Caco-2 (cell line): ENCODE results near the gene C6orf89. TPM values are rescaled to one million over a fixed set of nuclear protein-coding genes. Genes with fewer than 3 reads are reported as not detected.
A peak's percentile ranks its signal among the peaks of the same experiment; 100 is the strongest.

ENCODE experiments used
- BruUV-seq: library from RNA; stranded (reverse); fragments of 400-500 nt; replicated peaks from 2 replicates; lab custom pipeline; 2021; lab: Mats Ljungman, UMichigan
- CTCF ChIA-PET: fragments of 300-600 bp; sonication (Branson Sonifier 250); formaldehyde crosslinking; loops from one replicate; lab custom pipeline; 2022; ENCODE audit warnings: antibody characterized with exemption; lab: Charles Lee
- POLR2A ChIA-PET: fragments of 300-600 bp; sonication (Branson Sonifier 250); formaldehyde crosslinking; loops from one replicate; lab custom pipeline; 2022; ENCODE audit warnings: antibody characterized with exemption; lab: Charles Lee
- DNase-seq, 2 experiments: peaks; one replicate each; pipeline versions ENCODE4 v3.0.0 to v3.0.0-alpha.2; 2020 to 2022
- H3K27me3 ChIP-seq: replicated peaks from 2 replicates; pipeline ENCODE4 v1.6.0; 2011; ENCODE audit warnings: low read length; ENCODE audit not compliant: control insufficient read depth, insufficient read depth
- H3K36me3 ChIP-seq: 2 replicates; pipeline ENCODE4 v1.5.1; 2011; ENCODE audit warnings: low read length; ENCODE audit not compliant: control insufficient read depth, insufficient read depth
- H3K4me1 ChIP-seq: fragments of 250-450 bp; sonication (Bioruptor Pico); 2 replicates; pipeline ENCODE4 v1.5.1; 2020; ENCODE audit warnings: mild to moderate bottlenecking
- H3K4me3 ChIP-seq: 2 replicates; pipeline ENCODE4 v1.5.1; 2011; ENCODE audit warnings: low read depth, mild to moderate bottlenecking, control low read depth, low read length
- H3K9me3 ChIP-seq: fragments of 250-450 bp; sonication (Bioruptor Pico); 2 replicates; pipeline ENCODE4 v1.5.1; 2020; ENCODE audit warnings: mild to moderate bottlenecking, moderate library complexity
- H3K27ac Mint-ChIP-seq: one replicate; pipeline ENCODE4 v1.8.0; 2022; ENCODE audit warnings: mixed read lengths; ENCODE audit not compliant: unreplicated experiment
- H3K27me3 Mint-ChIP-seq: one replicate; pipeline ENCODE4 v1.8.0; 2022; ENCODE audit warnings: mixed read lengths; ENCODE audit not compliant: insufficient read depth, unreplicated experiment
- H3K36me3 Mint-ChIP-seq: one replicate; pipeline ENCODE4 v1.8.0; 2022; ENCODE audit warnings: mild to moderate bottlenecking, mixed read lengths; ENCODE audit not compliant: insufficient read depth, unreplicated experiment
- H3K4me1 Mint-ChIP-seq: one replicate; pipeline ENCODE4 v1.8.0; 2022; ENCODE audit warnings: low read depth, mixed read lengths; ENCODE audit not compliant: unreplicated experiment
- H3K4me3 Mint-ChIP-seq: one replicate; pipeline ENCODE4 v1.8.0; 2022; ENCODE audit warnings: mild to moderate bottlenecking, moderate library complexity, mixed read lengths; ENCODE audit not compliant: unreplicated experiment
- H3K9me3 Mint-ChIP-seq: one replicate; pipeline ENCODE4 v1.8.0; 2022; ENCODE audit warnings: mixed read lengths; ENCODE audit not compliant: unreplicated experiment
- intact Hi-C: fragments of 100-400 bp; cut with micrococcal nuclease; formaldehyde crosslinking; loops from one replicate; pipeline ENCODE4 v1.10.0; 2022; ENCODE audit not compliant: unreplicated experiment
- total RNA-seq: library from RNA; stranded (reverse); gene quantifications from 2 replicates; pipeline ENCODE4 v1.2.3, GENCODE V29; 2022
- TF ChIP-seq, protein P1 (sequence below), 2 experiments: fragments of 200-600 bp in 1 of 2; IDR thresholded peaks; 1 replicate in 1 of 2; 2 replicates in 1 of 2; pipeline versions ENCODE4 v1.5.1 to v1.8.0; 2011 to 2022; ENCODE audit warnings: antibody characterized with exemption in 1 of 2, control low read depth in 1 of 2, inconsistent platforms in 1 of 2, low read depth in 1 of 2, low read length in 1 of 2, mild to moderate bottlenecking in 1 of 2, moderate library complexity in 1 of 2; ENCODE audit not compliant: insufficient read depth in 1 of 2, severe bottlenecking in 1 of 2, unreplicated experiment in 1 of 2

The C6orf89 gene
- total RNA-seq, 1 experiment from 2014 or later, result 24.4 TPM

DNA sequence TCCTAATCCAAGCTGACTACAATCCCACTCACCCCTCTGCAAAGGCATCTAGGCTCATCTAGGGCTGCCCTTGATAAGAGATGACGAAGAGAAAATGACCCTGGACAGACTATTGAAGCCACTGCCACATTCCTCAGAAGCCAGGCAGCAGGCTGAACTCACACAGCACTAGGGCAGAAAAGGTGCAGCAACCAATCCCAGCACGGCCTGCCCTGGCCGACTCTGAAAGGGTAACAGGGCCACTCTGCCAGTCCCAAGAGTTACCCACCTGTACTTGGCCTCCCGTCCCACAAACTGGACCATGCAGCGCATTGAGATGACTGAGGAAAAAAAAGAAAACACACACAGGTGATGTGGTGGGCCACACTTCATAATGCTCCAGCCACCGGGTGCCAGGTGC, 91.2 kb downstream of the C6orf89 start:
- Histone ChIP-seq H3K27me3 (no peaks in the 10 kb centered on the region), H3K36me3 (peaks cover 5% of the 10 kb centered on the region), H3K4me1 (no peaks in the 10 kb centered on the region), H3K4me3 (no peak overlapping the region), H3K9me3 (no peaks in the 10 kb centered on the region)
- Mint-ChIP-seq H3K4me1 (no peaks in the 10 kb centered on the region), H3K36me3 (peaks cover 70% of the 10 kb centered on the region), H3K9me3 (no peaks in the 10 kb centered on the region), H3K4me3 (no peak overlapping the region), H3K27ac (no peak overlapping the region), H3K27me3 (no peaks in the 10 kb centered on the region)
- CTCF ChIA-PET, result interaction anchor here (0.6 to 1.2 kb wide), 3 partner anchors 41 to 341 kb away, joined by 3 to 8 read pairs (median 5); no protein-coding TSS in a partner anchor
- DNase-seq, result no peak
- BruUV-seq, result no TSS peak
- POLR2A ChIA-PET, result no interaction called here
- intact Hi-C loops, result loop anchor here (5.0 kb wide), 1 partner anchor 40 kb away; no protein-coding TSS in a partner anchor
- TF ChIP-seq, protein P1, sequence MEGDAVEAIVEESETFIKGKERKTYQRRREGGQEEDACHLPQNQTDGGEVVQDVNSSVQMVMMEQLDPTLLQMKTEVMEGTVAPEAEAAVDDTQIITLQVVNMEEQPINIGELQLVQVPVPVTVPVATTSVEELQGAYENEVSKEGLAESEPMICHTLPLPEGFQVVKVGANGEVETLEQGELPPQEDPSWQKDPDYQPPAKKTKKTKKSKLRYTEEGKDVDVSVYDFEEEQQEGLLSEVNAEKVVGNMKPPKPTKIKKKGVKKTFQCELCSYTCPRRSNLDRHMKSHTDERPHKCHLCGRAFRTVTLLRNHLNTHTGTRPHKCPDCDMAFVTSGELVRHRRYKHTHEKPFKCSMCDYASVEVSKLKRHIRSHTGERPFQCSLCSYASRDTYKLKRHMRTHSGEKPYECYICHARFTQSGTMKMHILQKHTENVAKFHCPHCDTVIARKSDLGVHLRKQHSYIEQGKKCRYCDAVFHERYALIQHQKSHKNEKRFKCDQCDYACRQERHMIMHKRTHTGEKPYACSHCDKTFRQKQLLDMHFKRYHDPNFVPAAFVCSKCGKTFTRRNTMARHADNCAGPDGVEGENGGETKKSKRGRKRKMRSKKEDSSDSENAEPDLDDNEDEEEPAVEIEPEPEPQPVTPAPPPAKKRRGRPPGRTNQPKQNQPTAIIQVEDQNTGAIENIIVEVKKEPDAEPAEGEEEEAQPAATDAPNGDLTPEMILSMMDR (IDR thresholded peaks at IDR 0.05; ENCODE audit: insufficient read depth in 1 of 2, low read depth in 1 of 2, low read length in 1 of 2, severe bottlenecking in 1 of 2, unreplicated experiment in 1 of 2), result no peak

DNA sequence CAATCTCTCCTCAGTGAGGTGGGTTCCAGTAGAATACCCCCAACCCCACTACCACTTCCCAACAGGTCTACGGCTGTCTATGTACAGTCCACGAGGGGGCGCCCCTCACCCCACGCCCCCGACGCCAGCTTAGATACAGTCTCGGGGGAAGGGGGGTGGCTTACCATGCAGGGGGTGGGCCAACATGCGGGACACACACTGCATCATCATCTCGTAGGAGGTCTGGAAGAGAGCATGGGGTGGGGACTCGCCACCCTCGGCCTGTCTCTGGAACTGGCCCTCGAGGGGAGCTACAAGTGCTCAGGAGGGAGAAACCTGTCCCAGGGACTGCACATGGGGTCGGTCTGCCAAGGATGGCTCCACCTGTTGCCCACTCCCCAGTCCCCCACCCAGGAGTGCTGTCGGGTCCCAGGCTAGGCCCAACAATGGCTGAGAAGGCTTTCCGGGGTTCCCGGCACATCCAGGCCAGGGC, 91.8 kb downstream of the C6orf89 start:
- TF ChIP-seq, protein P1 (IDR thresholded peaks at IDR 0.05; ENCODE audit: insufficient read depth in 1 of 2, low read depth in 1 of 2, low read length in 1 of 2, severe bottlenecking in 1 of 2, unreplicated experiment in 1 of 2), result peak in 1 of 2 experiments; percentile 22
- Histone ChIP-seq H3K9me3 (no peaks in the 10 kb centered on the region), H3K27me3 (no peaks in the 10 kb centered on the region), H3K36me3 (peaks cover 5% of the 10 kb centered on the region), H3K4me3 (no peak overlapping the region), H3K4me1 (no peaks in the 10 kb centered on the region)
- intact Hi-C loops, result loop anchor here (5.0 kb wide), 1 partner anchor 40 kb away; no protein-coding TSS in a partner anchor
- DNase-seq, result no peak
- no peak overlapping the region for H3K4me3 Mint-ChIP-seq
- H3K36me3 Mint-ChIP-seq, result peaks cover 67% of the 10 kb centered on the region
- H3K27me3 Mint-ChIP-seq, result no peaks in the 10 kb centered on the region
- CTCF ChIA-PET, result interaction anchor here (0.5 to 1.2 kb wide), 6 partner anchors 41 to 341 kb away, joined by 3 to 8 read pairs (median 4); partner anchors contain the start of gene PPIL1
- no TSS peak for BruUV-seq
- H3K27ac Mint-ChIP-seq, result no peak overlapping the region
- no peaks in the 10 kb centered on the region for H3K9me3 Mint-ChIP-seq
- no peaks in the 10 kb centered on the region for H3K4me1 Mint-ChIP-seq
- POLR2A ChIA-PET, result no interaction called here

Other genes starting within 250 kb of the C6orf89 start
- 3.0 and 3.4 TPM in 2 replicates for gene CDKN1A, start 207.2 kb upstream of the C6orf89 start, total RNA-seq
- gene RAB44, start 188.1 kb upstream of the C6orf89 start, total RNA-seq, result not detected in 2 replicates
- gene CPNE5, start 46.5 kb upstream of the C6orf89 start, total RNA-seq, result not detected in 2 replicates
- 57.7 and 61.2 TPM in 2 replicates for gene PPIL1, start 11.1 kb upstream of the C6orf89 start, total RNA-seq
- not detected in 2 replicates for gene PI16, start 68.8 kb downstream of the C6orf89 start, total RNA-seq
- 170 and 178 TPM in 2 replicates for gene MTCH1, start 100.2 kb downstream of the C6orf89 start, total RNA-seq
- gene FGD2, start 119.7 kb downstream of the C6orf89 start, total RNA-seq, result not detected in 2 replicates